ENCODE results near the gene CENPM.
A peak's percentile ranks its signal among the peaks of the same experiment; 100 is the strongest.

Gene CENPM

DNA sequence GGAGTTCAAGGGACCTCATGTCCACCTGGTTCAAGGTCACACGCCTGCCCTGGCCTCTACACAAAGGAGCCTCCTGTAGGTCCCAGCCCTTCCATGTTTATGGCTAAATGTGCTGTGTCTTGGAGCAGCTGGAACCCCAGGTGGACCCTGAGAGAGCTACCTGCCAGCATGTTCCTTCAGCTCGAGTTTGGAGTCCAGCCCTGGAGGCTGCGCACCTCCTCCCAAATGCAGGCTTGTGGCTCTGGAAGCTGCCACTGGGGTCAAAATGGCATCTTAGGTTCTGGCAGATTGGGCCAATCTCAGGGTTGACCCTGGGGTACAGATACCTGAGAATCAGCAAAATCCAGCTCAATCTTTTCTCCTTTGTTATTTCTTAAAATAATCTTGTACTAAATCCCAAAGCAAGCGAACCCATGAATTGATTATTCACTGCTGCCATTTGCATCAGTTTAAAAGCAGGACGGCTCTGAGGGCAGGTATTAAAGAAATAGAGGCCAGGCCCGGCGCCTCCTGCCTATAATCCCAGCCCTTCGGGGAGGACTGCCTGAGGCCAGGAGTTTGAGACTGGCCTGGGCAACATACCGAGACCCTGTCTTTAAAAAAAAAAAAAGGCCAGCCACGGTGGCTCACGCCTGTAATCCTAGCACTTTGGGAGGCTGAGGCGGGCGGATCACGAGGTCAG lies 23.2 kb downstream of the CENPM start:
- H3K4me3 ChIP-seq (ENCODE audit: low read depth, low read length), result no peak overlapping the region
- no peak for DNase-seq (ENCODE audit: low read depth)
- TF ChIP-seq, protein P1, sequence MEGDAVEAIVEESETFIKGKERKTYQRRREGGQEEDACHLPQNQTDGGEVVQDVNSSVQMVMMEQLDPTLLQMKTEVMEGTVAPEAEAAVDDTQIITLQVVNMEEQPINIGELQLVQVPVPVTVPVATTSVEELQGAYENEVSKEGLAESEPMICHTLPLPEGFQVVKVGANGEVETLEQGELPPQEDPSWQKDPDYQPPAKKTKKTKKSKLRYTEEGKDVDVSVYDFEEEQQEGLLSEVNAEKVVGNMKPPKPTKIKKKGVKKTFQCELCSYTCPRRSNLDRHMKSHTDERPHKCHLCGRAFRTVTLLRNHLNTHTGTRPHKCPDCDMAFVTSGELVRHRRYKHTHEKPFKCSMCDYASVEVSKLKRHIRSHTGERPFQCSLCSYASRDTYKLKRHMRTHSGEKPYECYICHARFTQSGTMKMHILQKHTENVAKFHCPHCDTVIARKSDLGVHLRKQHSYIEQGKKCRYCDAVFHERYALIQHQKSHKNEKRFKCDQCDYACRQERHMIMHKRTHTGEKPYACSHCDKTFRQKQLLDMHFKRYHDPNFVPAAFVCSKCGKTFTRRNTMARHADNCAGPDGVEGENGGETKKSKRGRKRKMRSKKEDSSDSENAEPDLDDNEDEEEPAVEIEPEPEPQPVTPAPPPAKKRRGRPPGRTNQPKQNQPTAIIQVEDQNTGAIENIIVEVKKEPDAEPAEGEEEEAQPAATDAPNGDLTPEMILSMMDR (conservative IDR thresholded peaks at IDR 0.05; ENCODE audit: low read depth, low read length), result no peak

DNA sequence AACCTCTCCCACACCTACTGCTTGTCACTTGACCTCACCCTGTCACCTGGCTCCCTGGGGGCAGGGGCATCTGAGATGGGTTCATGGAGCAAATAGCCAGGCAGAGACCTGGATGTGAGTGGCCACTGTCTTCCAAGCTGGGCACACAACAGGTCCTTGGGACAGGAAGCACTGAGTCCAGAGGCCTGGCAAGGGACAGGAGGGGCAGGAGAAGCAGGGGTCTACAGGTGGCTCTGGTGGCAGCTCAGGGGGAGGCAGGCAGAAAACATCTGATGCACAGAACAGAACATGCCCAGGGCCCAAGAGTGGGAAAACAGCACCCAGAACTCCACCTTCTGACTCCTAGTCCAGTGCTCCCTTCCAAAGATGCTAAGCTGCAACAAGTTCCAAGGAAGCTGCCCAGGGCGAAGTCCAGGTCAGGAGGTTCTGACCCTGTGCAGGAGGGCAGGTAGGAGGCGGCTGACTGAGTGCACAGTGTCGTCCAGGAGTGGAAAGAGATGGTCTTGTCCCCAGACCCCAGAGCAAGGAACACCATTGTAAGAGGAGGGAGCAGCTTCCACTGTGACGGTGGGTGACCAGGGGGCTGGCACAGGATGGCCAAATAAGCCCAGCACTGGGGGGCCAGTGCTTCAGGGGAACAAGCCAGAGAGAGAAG lies 23.9 kb downstream of the CENPM start:
- TF ChIP-seq, protein P1 (conservative IDR thresholded peaks at IDR 0.05; ENCODE audit: low read depth, low read length), result no peak
- no peak overlapping the region for H3K4me3 ChIP-seq (ENCODE audit: low read depth, low read length)
- no peak for DNase-seq (ENCODE audit: low read depth)

DNA sequence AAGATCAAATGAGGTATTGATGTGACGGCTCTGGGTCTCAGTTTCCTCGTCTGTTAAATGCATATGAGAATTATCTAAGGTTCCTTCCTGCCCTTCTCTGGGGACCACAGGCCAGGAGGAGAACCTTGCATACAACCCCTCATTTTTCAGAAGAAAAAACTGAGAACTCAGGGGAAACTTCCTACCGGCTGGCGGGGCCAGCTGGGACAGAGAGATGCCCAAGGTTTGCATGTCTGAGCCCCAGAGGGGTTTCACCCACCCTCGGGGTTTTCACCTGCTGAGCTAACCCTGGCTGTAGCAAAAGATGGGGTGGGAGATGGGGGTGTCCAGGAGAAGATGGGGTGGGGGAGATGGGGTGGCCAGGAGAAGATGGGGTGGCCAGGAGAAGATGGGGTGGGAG lies 24.6 kb downstream of the CENPM start:
- TF ChIP-seq, protein P1 (conservative IDR thresholded peaks at IDR 0.05; ENCODE audit: low read depth, low read length), result no peak
- H3K4me3 ChIP-seq (ENCODE audit: low read depth, low read length), result no peak overlapping the region
- no peak for DNase-seq (ENCODE audit: low read depth)

DNA sequence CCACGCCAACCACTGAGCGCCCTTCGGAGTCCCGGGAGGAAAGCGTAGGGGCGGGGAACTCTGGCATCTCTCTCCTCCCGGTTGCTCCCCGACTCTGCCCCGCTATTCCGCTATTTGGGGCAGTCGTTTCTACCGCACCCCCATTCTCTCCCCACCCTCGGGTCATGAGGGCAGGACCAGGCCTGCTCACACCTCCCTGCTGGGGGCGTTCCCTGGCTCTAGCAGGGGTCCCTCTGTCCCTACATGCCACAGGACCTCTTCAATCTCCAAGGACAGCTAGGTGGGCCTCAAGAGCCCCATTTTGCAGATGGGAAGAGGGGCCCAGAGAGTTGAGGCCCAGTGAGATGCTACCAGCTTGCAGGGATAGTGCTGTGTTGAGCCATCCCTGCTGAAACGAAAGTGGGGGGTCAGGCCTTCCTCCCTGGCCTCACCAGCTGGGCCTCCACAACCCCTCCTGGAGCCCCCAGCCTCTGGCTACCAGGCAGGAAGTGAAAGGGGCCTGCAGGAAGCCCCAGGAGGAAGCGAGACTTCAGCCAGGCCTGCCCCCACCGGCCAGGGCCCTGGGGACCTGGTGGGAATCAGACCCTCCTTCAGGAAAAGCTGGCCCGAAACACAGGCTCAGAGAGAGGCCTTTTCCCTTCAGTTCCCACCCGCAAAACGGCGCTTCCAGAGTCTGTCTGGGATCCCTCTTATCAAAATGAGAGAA lies 26.5 kb downstream of the CENPM start:
- TF ChIP-seq, protein P1 (conservative IDR thresholded peaks at IDR 0.05; ENCODE audit: low read depth, low read length), result no peak
- DNase-seq (ENCODE audit: low read depth), result no peak
- H3K4me3 ChIP-seq (ENCODE audit: low read depth, low read length), result no peak overlapping the region

DNA sequence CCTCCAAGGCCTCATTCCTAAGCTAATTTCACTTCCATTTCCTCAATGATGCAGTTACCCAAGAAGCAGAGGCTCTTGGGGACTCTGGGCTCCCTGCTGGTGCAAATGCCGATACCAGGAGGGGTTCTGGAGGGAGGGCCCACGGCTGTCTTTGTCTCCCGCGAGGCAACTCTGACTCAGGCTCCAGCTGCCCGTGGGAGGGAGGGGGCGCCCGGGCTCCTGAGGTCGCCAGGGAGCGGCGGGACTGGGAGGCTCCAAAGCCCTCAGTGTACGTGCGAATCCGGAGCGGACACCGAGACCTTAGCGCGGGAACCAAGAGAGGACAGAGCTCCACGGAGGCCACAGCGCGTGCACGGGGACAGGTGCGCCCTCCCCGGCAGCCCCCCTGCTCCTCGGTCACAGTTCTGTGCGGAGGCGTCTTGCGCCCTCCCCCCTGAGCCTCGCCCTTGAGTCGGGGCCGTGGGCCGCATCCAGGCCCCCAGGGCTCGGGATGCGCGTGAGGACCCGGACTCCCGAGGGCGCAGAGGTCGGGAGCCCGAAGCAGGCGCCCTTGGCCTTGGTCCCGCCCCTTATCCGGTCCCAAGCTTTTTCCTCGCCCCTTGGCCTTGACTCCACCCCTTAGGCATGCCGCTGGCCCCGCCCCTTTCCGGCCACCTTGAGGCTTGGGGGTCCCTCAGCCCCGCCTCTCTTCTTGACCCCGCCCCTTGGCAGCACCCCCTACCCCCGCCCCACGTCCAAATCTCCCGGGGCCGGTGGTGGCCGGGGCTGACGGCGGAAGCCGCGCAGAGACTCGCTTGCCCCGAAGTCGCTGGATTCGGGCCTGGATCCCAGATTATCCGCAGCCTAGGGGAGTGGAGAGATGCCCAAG lies 27.4 kb downstream of the CENPM start:
- TF ChIP-seq, protein P1 (conservative IDR thresholded peaks at IDR 0.05; ENCODE audit: low read depth, low read length), result no peak
- H3K4me3 ChIP-seq (ENCODE audit: low read depth, low read length), result peak overlapping the region; percentile 47
- DNase-seq (ENCODE audit: low read depth), result peak; percentile 70

DNA sequence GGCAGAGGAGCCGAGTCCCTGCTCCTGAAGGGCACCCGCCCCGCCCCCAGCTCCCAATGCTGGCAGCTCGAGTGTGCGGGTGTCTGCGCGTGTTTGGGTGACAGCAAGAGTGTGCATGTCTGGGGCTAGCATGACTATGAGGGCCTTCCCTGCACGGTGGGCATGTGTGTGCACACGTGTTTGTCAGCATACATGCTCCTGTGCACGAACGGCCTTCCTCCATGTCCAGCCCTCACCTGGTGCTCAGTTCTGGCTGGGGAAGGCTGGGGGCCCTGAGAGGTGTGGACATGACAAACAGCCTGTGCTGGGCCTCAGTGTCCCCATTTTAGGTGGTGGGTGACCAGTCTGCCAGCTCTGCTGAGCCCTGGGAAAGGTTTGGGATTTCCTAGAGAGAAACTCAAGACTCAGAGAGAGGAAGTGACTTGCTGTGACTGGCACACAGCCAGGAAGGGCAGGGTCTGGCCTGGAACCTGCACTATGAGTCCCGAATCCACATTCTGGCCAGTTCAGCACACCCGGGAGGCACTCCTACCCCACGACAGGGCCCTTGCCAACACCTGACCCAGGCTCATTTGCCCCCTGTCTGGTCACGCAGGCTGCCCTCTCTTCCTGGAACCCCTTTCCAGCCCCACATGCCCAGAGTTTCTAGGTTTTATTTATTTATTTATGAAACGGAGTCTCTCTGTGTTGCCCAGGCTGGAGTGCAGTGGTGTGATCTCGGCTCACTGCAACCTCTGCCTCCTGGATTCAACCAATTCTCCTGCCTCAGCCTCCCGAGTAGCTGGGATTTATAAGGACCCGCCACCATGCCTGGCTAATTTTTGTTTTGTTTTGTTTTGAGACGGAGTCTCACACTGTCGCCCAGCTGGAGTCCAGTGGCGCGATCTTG lies 28.8 kb downstream of the CENPM start:
- TF ChIP-seq, protein P1 (conservative IDR thresholded peaks at IDR 0.05; ENCODE audit: low read depth, low read length), result no peak
- no peak overlapping the region for H3K4me3 ChIP-seq (ENCODE audit: low read depth, low read length)
- peak; percentile 75 for DNase-seq (ENCODE audit: low read depth)

All from choroid plexus epithelial cell (primary cell).